NT2/D1 (cell line): Measurements from ENCODE around the gene MEGF6.

Experiments
- DNase-seq: peaks from one replicate; pipeline ENCODE4 v3.0.0-alpha.2; 2011; ENCODE audit warnings: low read depth, low spot score
- H3K27me3 ChIP-seq: 2 replicates; pipeline ENCODE4 v1.6.0; 2011; ENCODE audit warnings: mild to moderate bottlenecking; ENCODE audit not compliant: insufficient read length, insufficient read depth
- H3K36me3 ChIP-seq: 2 replicates; pipeline ENCODE4 v1.6.1; 2011; ENCODE audit warnings: mild to moderate bottlenecking, low read length, mixed read lengths; ENCODE audit not compliant: insufficient read depth, insufficient read length
- H3K4me1 ChIP-seq: 2 replicates; pipeline ENCODE4 v1.5.1; 2011; ENCODE audit not compliant: insufficient read depth, insufficient read length
- H3K4me3 ChIP-seq: 2 replicates; pipeline ENCODE4 v1.5.1; 2011; ENCODE audit warnings: low read depth; ENCODE audit not compliant: insufficient read length
- H3K9ac ChIP-seq: 2 replicates; pipeline ENCODE4 v1.6.0; 2011; ENCODE audit warnings: low read depth; ENCODE audit not compliant: insufficient read length
- H3K9me3 ChIP-seq: 2 replicates; pipeline ENCODE4 v1.5.1; 2011; ENCODE audit warnings: mild to moderate bottlenecking, low read length; ENCODE audit not compliant: insufficient read depth
- SUZ12 ChIP-seq: IDR thresholded peaks from 2 replicates; pipeline ENCODE4 v1.6.1; 2011; ENCODE audit not compliant: insufficient read length, insufficient read depth; ENCODE audit errors: extremely low read depth
- YY1 ChIP-seq: IDR thresholded peaks from 2 replicates; pipeline ENCODE4 v1.6.1; 2011; ENCODE audit not compliant: insufficient read length, insufficient read depth
- ZNF274 ChIP-seq: IDR thresholded peaks from 2 replicates; pipeline ENCODE4 v1.6.1; 2011; ENCODE audit warnings: mild to moderate bottlenecking, low read depth, low read length

Gene MEGF6

GRCh38 chr1:3450202-3450863, 161.0 kb downstream of the MEGF6 start:
- H3K9ac ChIP-seq, result no peak overlapping the region
- H3K27me3 ChIP-seq, result peaks cover 6% of the 10 kb centered on the region
- no peak for DNase-seq
- TF ChIP-seq YY1 (no peak), SUZ12 (no peak), ZNF274 (no peak)
- peaks cover 9% of the 10 kb centered on the region for H3K4me1 ChIP-seq
- no peak overlapping the region for H3K4me3 ChIP-seq
- no peaks in the 10 kb centered on the region for H3K36me3 ChIP-seq
- no peaks in the 10 kb centered on the region for H3K9me3 ChIP-seq

DNA sequence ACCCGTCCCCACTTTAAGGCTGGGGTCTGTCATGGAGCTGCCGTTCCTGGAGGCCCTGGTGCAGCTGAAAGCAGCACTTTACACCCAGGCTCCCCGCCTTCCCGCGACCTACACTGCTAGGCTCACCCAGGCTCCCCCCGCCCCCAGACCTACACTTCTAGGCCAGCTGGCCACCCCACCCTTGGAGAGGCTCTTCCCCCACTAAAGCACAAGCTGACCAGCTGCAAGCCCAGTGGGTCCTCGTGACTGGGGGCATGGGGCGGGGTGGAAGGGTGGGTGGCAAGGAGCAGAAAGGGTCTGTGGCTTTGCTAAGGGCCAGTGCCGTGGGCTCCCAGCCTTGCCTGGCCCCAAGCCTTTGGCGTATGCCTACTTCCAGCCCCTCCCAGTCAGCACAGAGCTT, 166.6 kb downstream of the MEGF6 start:
- Histone ChIP-seq H3K9me3 (no peaks in the 10 kb centered on the region), H3K4me1 (peaks cover 9% of the 10 kb centered on the region), H3K27me3 (no peaks in the 10 kb centered on the region), H3K36me3 (no peaks in the 10 kb centered on the region), H3K9ac (no peak overlapping the region), H3K4me3 (no peak overlapping the region)
- TF ChIP-seq ZNF274, result no peak
- TF ChIP-seq SUZ12, result no peak
- no peak for TF ChIP-seq YY1
- DNase-seq, result no peak

GRCh38 chr1:3444298-3444697, 167.0 kb downstream of the MEGF6 start:
- Histone ChIP-seq H3K9ac (no peak overlapping the region), H3K4me1 (peaks cover 9% of the 10 kb centered on the region), H3K9me3 (no peaks in the 10 kb centered on the region), H3K36me3 (no peaks in the 10 kb centered on the region), H3K4me3 (no peak overlapping the region), H3K27me3 (no peaks in the 10 kb centered on the region)
- DNase-seq, result no peak
- no peak for TF ChIP-seq YY1
- TF ChIP-seq ZNF274, result no peak
- TF ChIP-seq SUZ12, result no peak

DNA sequence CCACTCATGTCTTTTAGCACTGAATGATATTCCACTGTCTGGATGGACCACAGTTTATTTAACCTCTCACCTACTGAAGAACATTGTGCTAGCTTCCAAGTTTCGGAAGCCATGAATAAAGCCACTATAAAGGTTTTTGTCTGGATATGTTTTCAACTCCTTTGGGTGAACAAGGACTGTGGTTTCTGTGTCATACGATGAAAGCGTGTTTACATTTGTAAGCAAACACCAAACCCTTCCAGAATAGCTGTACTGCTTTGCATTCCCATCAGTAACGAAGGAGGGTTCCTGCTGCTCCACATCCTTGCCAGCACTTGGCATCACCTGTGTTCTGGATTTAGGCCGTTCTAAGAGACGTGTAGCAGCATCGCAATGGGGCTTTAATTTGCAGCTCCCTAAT, 167.5 kb downstream of the MEGF6 start:
- H3K9me3 ChIP-seq, result no peaks in the 10 kb centered on the region
- no peak overlapping the region for H3K9ac ChIP-seq
- H3K4me1 ChIP-seq, result peaks cover 9% of the 10 kb centered on the region
- H3K27me3 ChIP-seq, result no peaks in the 10 kb centered on the region
- no peak overlapping the region for H3K4me3 ChIP-seq
- DNase-seq, result no peak
- TF ChIP-seq SUZ12 (no peak), ZNF274 (no peak), YY1 (no peak)
- H3K36me3 ChIP-seq, result no peaks in the 10 kb centered on the region

- H3K9ac ChIP-seq, result no peak overlapping the region
- TF ChIP-seq ZNF274 (no peak), SUZ12 (no peak), YY1 (no peak)
- H3K9me3 ChIP-seq, result no peaks in the 10 kb centered on the region
- H3K4me3 ChIP-seq, result no peak overlapping the region
- DNase-seq, result no peak
- H3K4me1 ChIP-seq, result peaks cover 9% of the 10 kb centered on the region
- no peaks in the 10 kb centered on the region for H3K36me3 ChIP-seq
- H3K27me3 ChIP-seq, result no peaks in the 10 kb centered on the region
Observed at GRCh38 chr1:3442901-3443300, 168.4 kb downstream of the MEGF6 start.

DNA sequence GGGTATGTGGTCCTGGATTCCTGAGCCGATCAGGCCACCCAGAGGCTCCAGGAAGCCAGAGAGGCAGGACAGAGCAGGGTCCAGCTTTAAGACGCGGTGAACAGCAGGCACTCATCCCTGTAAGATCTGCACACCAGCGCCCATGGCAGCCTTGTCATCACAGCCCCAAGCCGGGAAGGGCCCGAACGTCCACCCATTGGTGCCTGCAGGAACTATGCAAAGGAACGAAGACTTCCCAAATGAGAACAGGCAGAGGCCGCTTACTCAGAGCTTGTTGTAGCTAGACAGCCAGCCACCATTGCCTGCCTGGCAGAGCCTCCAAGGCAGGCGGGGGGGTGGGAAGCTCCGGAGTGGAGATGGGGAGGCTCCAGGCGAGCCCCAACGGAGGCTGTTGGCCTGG, 169.0 kb downstream of the MEGF6 start:
- H3K4me3 ChIP-seq, result no peak overlapping the region
- H3K36me3 ChIP-seq, result no peaks in the 10 kb centered on the region
- H3K27me3 ChIP-seq, result no peaks in the 10 kb centered on the region
- no peak overlapping the region for H3K9ac ChIP-seq
- no peak for DNase-seq
- TF ChIP-seq SUZ12, result no peak
- no peak for TF ChIP-seq ZNF274
- no peak for TF ChIP-seq YY1
- peaks cover 9% of the 10 kb centered on the region for H3K4me1 ChIP-seq
- peaks cover 5% of the 10 kb centered on the region; the same call in 1 of the 2 replicates for H3K9me3 ChIP-seq

DNA sequence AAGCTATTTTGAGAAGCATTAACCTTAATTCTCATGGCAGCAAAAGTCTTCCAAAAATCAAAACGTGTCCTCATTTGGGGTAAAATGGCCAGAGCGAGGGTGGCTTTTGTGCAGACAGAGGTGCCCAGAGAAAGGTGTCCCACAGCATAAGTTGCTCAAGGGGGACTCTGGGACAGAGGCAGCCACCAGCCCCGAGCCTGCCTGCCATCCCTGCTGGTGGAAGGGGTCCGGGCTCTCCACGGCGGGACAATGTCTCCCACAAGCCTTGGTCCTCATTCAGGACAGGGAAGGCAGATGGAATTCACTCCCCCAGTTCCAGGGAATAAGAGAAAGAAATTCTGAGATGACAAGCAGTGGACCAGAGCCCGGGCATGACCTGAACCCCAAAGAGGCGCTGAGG, 169.4 kb downstream of the MEGF6 start:
- H3K9ac ChIP-seq, result no peak overlapping the region
- H3K4me1 ChIP-seq, result peaks cover 9% of the 10 kb centered on the region
- H3K4me3 ChIP-seq, result no peak overlapping the region
- DNase-seq, result no peak
- H3K9me3 ChIP-seq, result peaks cover 7% of the 10 kb centered on the region; the same call in 1 of the 2 replicates
- H3K27me3 ChIP-seq, result no peaks in the 10 kb centered on the region
- TF ChIP-seq ZNF274 (no peak), YY1 (no peak), SUZ12 (no peak)
- H3K36me3 ChIP-seq, result no peaks in the 10 kb centered on the region

GRCh38 chr1:3441410-3441847, 169.9 kb downstream of the MEGF6 start:
- Histone ChIP-seq H3K9ac (no peak overlapping the region), H3K9me3 (peaks cover 7% of the 10 kb centered on the region; the same call in 1 of the 2 replicates), H3K4me1 (peaks cover 9% of the 10 kb centered on the region), H3K27me3 (no peaks in the 10 kb centered on the region), H3K36me3 (no peaks in the 10 kb centered on the region), H3K4me3 (no peak overlapping the region)
- no peak for DNase-seq
- TF ChIP-seq SUZ12 (no peak), ZNF274 (no peak), YY1 (no peak)
